ENCODE measurements around the gene UIMC1. TPM values are rescaled to one million over a fixed set of nuclear protein-coding genes. Genes with fewer than 3 reads are reported as not detected.

Gene UIMC1
- total RNA-seq, 1 donor from 2014 or later = 42.2 TPM

DNA sequence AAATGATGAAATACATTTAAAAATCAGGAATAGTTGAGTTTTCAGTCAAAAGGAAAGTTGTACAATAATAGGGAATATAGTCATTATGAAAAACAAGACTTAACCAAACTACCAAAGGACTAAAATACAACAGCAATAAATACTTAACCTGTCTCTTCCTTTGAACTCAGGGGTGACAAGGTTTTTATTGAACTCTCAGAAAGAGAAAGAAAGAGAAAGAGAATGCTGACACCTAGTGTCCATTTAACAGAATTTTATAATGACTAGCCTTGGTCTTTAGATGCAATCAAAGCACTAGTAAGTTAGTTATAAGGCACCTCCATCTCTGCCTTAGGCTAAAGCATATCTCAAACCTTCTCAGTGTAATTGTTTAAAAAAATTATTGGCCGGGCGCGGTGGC, 47.5 kb downstream of the UIMC1 start:
- no peak for DNase-seq (ENCODE audit: extremely low spot score in 2 of 2)
- intact Hi-C loops (cut with DNase I) = no loop called here
- no peaks in the 10 kb centered on the region for H3K4me1 ChIP-seq
- no peak overlapping the region for H3K4me3 ChIP-seq
- H3K36me3 ChIP-seq = peaks cover 0 to 14% of the 10 kb centered on the region in 2 donors
- peak in 1 of 3 experiments; percentile 14 for TF ChIP-seq CTCF (IDR thresholded peaks at IDR 0.05)
- no peak for TF ChIP-seq POLR2AphosphoS5 (IDR thresholded peaks at IDR 0.05; ENCODE audit: insufficient read depth in 1 of 2, low read depth in 1 of 2)
- no peak overlapping the region for H3K27ac ChIP-seq
- no peaks in the 10 kb centered on the region for H3K9me3 ChIP-seq
- no peaks in the 10 kb centered on the region for H3K27me3 ChIP-seq

GRCh38 chr5:176956756-176957155, 49.8 kb downstream of the UIMC1 start:
- intact Hi-C loops (cut with DNase I) = no loop called here
- no peak for DNase-seq (ENCODE audit: extremely low spot score in 2 of 2)
- H3K36me3 ChIP-seq = peaks cover 0 to 17% of the 10 kb centered on the region in 2 donors

GRCh38 chr5:176955895-176956294, 50.7 kb downstream of the UIMC1 start:
- Histone ChIP-seq H3K27me3 (no peaks in the 10 kb centered on the region), H3K27ac (no peak overlapping the region), H3K4me3 (no peak overlapping the region), H3K9me3 (no peaks in the 10 kb centered on the region), H3K36me3 (peaks cover 0 to 18% of the 10 kb centered on the region in 2 donors), H3K4me1 (no peaks in the 10 kb centered on the region)
- intact Hi-C loops (cut with DNase I) = no loop called here
- TF ChIP-seq CTCF (IDR thresholded peaks at IDR 0.05) (no peak), POLR2AphosphoS5 (IDR thresholded peaks at IDR 0.05; ENCODE audit: insufficient read depth in 1 of 2, low read depth in 1 of 2) (no peak), POLR2A (IDR thresholded peaks at IDR 0.05) (no peak)
- no peak for DNase-seq (ENCODE audit: extremely low spot score in 2 of 2)

More at GRCh38 chr5:176956756-176957155, 49.8 kb downstream of the UIMC1 start:
- H3K27ac ChIP-seq = no peak overlapping the region
- TF ChIP-seq CTCF (IDR thresholded peaks at IDR 0.05) = no peak
- TF ChIP-seq POLR2AphosphoS5 (IDR thresholded peaks at IDR 0.05; ENCODE audit: insufficient read depth in 1 of 2, low read depth in 1 of 2) = no peak
- no peak for TF ChIP-seq POLR2A (IDR thresholded peaks at IDR 0.05)
- no peaks in the 10 kb centered on the region for H3K27me3 ChIP-seq
- no peaks in the 10 kb centered on the region for H3K4me1 ChIP-seq
- no peak overlapping the region for H3K4me3 ChIP-seq
- H3K9me3 ChIP-seq = no peaks in the 10 kb centered on the region

DNA sequence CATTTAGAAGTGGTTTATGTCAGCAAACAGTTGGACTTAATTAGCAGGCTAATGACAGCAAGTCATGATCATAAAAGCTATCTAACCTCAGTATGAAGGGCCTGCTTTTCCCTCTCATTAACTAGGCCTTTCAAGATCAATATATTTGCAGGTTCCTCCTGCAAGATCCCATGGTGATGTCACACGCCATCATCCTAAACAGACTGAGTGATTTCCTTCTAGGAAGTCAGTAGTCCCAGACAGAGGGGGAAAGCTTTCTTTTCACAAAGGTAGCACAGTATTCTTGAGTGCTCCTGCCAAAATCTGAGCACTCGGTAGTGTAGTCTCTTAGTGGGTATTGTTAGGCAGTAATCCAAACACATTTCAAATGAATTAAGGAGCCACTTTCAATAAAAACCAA, 52.5 kb downstream of the UIMC1 start:
- Histone ChIP-seq H3K27me3 (no peaks in the 10 kb centered on the region), H3K4me1 (no peaks in the 10 kb centered on the region), H3K36me3 (peaks cover 0 to 36% of the 10 kb centered on the region in 2 donors), H3K27ac (no peak overlapping the region), H3K4me3 (no peak overlapping the region), H3K9me3 (no peaks in the 10 kb centered on the region)
- DNase-seq (ENCODE audit: extremely low spot score in 2 of 2) = no peak
- TF ChIP-seq CTCF (IDR thresholded peaks at IDR 0.05) (no peak), POLR2AphosphoS5 (IDR thresholded peaks at IDR 0.05; ENCODE audit: insufficient read depth in 1 of 2, low read depth in 1 of 2) (no peak), POLR2A (IDR thresholded peaks at IDR 0.05) (no peak)
- intact Hi-C loops (cut with DNase I) = no loop called here

- DNase-seq (ENCODE audit: extremely low spot score in 2 of 2) = no peak
- Histone ChIP-seq H3K27ac (no peak overlapping the region), H3K36me3 (peaks cover 0 to 42% of the 10 kb centered on the region in 2 donors), H3K9me3 (no peaks in the 10 kb centered on the region), H3K4me1 (no peaks in the 10 kb centered on the region), H3K27me3 (no peaks in the 10 kb centered on the region), H3K4me3 (no peak overlapping the region)
- TF ChIP-seq POLR2A (IDR thresholded peaks at IDR 0.05) = no peak
- no peak for TF ChIP-seq POLR2AphosphoS5 (IDR thresholded peaks at IDR 0.05; ENCODE audit: insufficient read depth in 1 of 2, low read depth in 1 of 2)
- intact Hi-C loops (cut with DNase I) = no loop called here
Observed at GRCh38 chr5:176952531-176953193, 53.9 kb downstream of the UIMC1 start.

Data from vagina (tissue), 2 donors.